GM03348 (cell line): ENCODE results near the gene SLC25A23.
"Not testable (repeated sequence)": the region's sequence is repeated elsewhere in the genome, so short reads cannot be mapped to it uniquely, and the experiment has no call there.

Experiments
- DNase-seq: peaks from one replicate; pipeline ENCODE4 v3.0.0; 2012; ENCODE audit warnings: low spot score

The SLC25A23 gene

GRCh38 chr19:6459262-6460098 lies at the start of gene SLC25A23:
SLC25A23 (minus strand) TSS chr19:6459792; CDS start chr19:6459628, 164 bp downstream.
- DNase-seq: peak; percentile 89

GRCh38 chr19:6508028-6508771 lies 48.6 kb upstream of the SLC25A23 start:
- not testable (repeated sequence) for DNase-seq

- no peak for DNase-seq
Observed at GRCh38 chr19:6503407-6504201, 44.0 kb upstream of the SLC25A23 start.

- peak; percentile 39 for DNase-seq
Observed at GRCh38 chr19:6501740-6502648, 42.4 kb upstream of the SLC25A23 start, which contains the start of gene TUBB4A. TUBB4A (minus strand) TSS chr19:6502309; CDS start chr19:6502212, 97 bp downstream.

GRCh38 chr19:6500837-6501739 lies 41.5 kb upstream of the SLC25A23 start:
- no peak for DNase-seq

- DNase-seq: no peak
Observed at GRCh38 chr19:6499052-6499790, 39.6 kb upstream of the SLC25A23 start.

GRCh38 chr19:6498294-6499036 lies 38.9 kb upstream of the SLC25A23 start:
- peak; percentile 4 for DNase-seq

GRCh38 chr19:6495947-6496346 lies 36.4 kb upstream of the SLC25A23 start:
- peak; percentile 0 for DNase-seq

GRCh38 chr19:6494438-6495036 lies 34.9 kb upstream of the SLC25A23 start:
- no peak for DNase-seq

- DNase-seq: no peak
Observed at GRCh38 chr19:6491802-6492592, 32.4 kb upstream of the SLC25A23 start.

GRCh38 chr19:6490134-6490533 lies 30.5 kb upstream of the SLC25A23 start:
- no peak for DNase-seq

GRCh38 chr19:6489278-6490061 lies 29.9 kb upstream of the SLC25A23 start:
- no peak for DNase-seq

GRCh38 chr19:6484831-6485230 lies 25.2 kb upstream of the SLC25A23 start:
- no peak for DNase-seq

- DNase-seq: no peak
Observed at GRCh38 chr19:6484230-6484629, 24.6 kb upstream of the SLC25A23 start.

GRCh38 chr19:6483235-6483634 lies 23.6 kb upstream of the SLC25A23 start:
- DNase-seq: no peak

- no peak for DNase-seq
Observed at GRCh38 chr19:6482343-6482686, 22.7 kb upstream of the SLC25A23 start.
